Measurements from ENCODE around the gene CACNG3. TPM values are rescaled to one million over a fixed set of nuclear protein-coding genes. Genes with fewer than 3 reads are reported as not detected.

The CACNG3 gene
- total RNA-seq, 1 experiment from 2014 or later: not detected

DNA sequence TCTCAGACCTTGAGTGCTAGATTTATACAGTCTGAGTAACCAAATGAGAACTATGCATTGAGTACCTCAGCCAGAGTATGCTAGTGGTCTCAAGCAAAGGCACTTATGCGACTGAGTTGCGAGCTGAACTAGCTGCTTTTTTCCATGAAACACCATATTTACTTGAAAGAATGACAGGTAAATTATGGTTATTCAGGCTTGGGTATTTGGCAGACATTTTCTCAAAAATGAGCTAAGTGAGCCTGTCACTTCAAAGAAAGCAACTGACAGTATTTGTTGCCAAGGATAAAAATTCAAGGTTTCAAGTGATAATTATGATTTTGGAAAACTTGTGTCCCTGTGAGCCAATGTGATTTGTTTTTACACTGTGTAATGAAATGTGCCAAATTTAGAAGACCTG lies 19.3 kb downstream of the CACNG3 start:
- Histone ChIP-seq H2AFZ (ENCODE audit: low read length) (no peak overlapping the region), H3K9ac (ENCODE audit: low read length) (no peak overlapping the region), H3K4me3 (ENCODE audit: low read length) (no peak overlapping the region), H3K27ac (ENCODE audit: low read length) (no peak overlapping the region), H3K36me3 (ENCODE audit: low read depth, low read length) (no peaks in the 10 kb centered on the region), H3K9me3 (ENCODE audit: low read length) (no peaks in the 10 kb centered on the region), H3K27me3 (ENCODE audit: low read length) (peaks cover 9% of the 10 kb centered on the region; the same call in 1 of the 2 replicates), H3K9me2 (replicated peaks; ENCODE audit: low read length) (no peaks in the 10 kb centered on the region), H3F3A (ENCODE audit: low read length, unreplicated experiment) (no peaks in the 10 kb centered on the region), H3K4me1 (ENCODE audit: insufficient read depth, low read length) (no peaks in the 10 kb centered on the region), H3K4me2 (ENCODE audit: low read length) (no peak overlapping the region), H3K79me2 (ENCODE audit: low read length) (no peaks in the 10 kb centered on the region), H4K20me1 (ENCODE audit: low read length) (no peaks in the 10 kb centered on the region)
- CTCF ChIA-PET: no interaction called here
- DNase-seq (no peak), ATAC-seq (no peak)
- TF ChIP-seq EZH2phosphoT487 (IDR thresholded peaks at IDR 0.05; ENCODE audit: borderline replicate concordance, low read length): no peak
- TF ChIP-seq, protein P1, sequence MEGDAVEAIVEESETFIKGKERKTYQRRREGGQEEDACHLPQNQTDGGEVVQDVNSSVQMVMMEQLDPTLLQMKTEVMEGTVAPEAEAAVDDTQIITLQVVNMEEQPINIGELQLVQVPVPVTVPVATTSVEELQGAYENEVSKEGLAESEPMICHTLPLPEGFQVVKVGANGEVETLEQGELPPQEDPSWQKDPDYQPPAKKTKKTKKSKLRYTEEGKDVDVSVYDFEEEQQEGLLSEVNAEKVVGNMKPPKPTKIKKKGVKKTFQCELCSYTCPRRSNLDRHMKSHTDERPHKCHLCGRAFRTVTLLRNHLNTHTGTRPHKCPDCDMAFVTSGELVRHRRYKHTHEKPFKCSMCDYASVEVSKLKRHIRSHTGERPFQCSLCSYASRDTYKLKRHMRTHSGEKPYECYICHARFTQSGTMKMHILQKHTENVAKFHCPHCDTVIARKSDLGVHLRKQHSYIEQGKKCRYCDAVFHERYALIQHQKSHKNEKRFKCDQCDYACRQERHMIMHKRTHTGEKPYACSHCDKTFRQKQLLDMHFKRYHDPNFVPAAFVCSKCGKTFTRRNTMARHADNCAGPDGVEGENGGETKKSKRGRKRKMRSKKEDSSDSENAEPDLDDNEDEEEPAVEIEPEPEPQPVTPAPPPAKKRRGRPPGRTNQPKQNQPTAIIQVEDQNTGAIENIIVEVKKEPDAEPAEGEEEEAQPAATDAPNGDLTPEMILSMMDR (conservative IDR thresholded peaks at IDR 0.05; ENCODE audit: low read depth, low read length): no peak
- no peak for TF ChIP-seq EZH2 (IDR thresholded peaks at IDR 0.05; ENCODE audit: low read length, unreplicated experiment)
- intact Hi-C loops (cut with micrococcal nuclease): no loop called here
- POLR2A ChIA-PET (ENCODE audit: unreplicated experiment): no interaction called here
- BruUV-seq (replicated peaks): no TSS peak

DNA sequence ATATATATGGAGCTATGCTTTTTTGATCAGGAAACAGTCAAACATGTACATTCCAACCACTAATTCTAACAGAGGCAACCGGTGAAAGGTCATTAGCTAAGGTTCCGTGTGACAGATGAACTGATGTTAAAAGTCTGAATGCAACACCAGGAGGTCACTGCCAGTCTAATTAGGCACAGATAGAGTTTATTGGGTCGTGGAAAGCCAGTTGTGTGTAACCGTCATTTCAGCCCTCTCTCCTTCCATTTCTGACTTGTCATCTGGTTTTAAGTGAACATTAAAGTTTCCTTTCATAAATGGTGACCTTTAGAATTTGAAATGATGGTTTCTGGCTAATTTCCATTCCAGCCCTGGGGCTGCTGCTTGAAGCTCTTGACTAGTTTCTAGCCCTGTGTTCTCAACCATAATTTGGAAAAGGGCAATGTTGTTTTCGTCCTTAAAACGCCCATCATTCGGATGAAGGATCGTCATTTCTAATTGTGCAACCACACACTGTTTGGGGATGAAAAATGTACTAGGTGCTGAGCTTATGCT lies 23.9 kb downstream of the CACNG3 start:
- Histone ChIP-seq H3K9ac (ENCODE audit: low read length) (no peak overlapping the region), H3K4me2 (ENCODE audit: low read length) (no peak overlapping the region), H3K4me1 (ENCODE audit: insufficient read depth, low read length) (no peaks in the 10 kb centered on the region), H3K27me3 (ENCODE audit: low read length) (peaks cover 39% of the 10 kb centered on the region), H3K79me2 (ENCODE audit: low read length) (no peaks in the 10 kb centered on the region), H4K20me1 (ENCODE audit: low read length) (no peaks in the 10 kb centered on the region), H3K9me3 (ENCODE audit: low read length) (no peaks in the 10 kb centered on the region), H3K4me3 (ENCODE audit: low read length) (no peak overlapping the region), H2AFZ (ENCODE audit: low read length) (no peak overlapping the region), H3K36me3 (ENCODE audit: low read depth, low read length) (no peaks in the 10 kb centered on the region), H3F3A (ENCODE audit: low read length, unreplicated experiment) (no peaks in the 10 kb centered on the region), H3K9me2 (replicated peaks; ENCODE audit: low read length) (no peaks in the 10 kb centered on the region), H3K27ac (ENCODE audit: low read length) (no peak overlapping the region)
- TF ChIP-seq EZH2phosphoT487 (IDR thresholded peaks at IDR 0.05; ENCODE audit: borderline replicate concordance, low read length) (no peak), EZH2 (IDR thresholded peaks at IDR 0.05; ENCODE audit: low read length, unreplicated experiment) (no peak)
- TF ChIP-seq, protein P1 (conservative IDR thresholded peaks at IDR 0.05; ENCODE audit: low read depth, low read length): no peak
- DNase-seq: no peak
- BruUV-seq (replicated peaks): no TSS peak
- intact Hi-C loops (cut with micrococcal nuclease): no loop called here
- POLR2A ChIA-PET (ENCODE audit: unreplicated experiment): no interaction called here
- ATAC-seq: no peak
- CTCF ChIA-PET: no interaction called here

DNA sequence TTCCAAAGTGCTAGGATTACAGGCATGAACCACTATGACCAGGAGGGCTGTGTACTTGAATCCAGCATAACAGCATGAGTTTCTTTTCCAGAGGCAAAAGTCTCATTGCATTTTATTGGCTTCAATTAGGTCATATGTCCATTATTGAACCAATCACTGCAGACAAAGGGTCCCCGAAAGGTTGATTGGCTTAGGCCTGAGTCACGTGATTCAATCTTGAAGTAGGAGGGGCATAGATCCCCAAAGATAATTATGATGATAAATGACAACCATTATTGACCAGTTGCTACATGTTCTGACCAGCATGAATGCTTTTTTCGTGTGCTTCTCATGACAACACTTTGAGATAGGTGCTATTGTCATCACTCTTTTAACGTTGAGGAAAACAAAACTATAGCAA lies 25.3 kb downstream of the CACNG3 start:
- no TSS peak for BruUV-seq (replicated peaks)
- Histone ChIP-seq H3K79me2 (ENCODE audit: low read length) (no peaks in the 10 kb centered on the region), H3K9ac (ENCODE audit: low read length) (no peak overlapping the region), H3K9me3 (ENCODE audit: low read length) (no peaks in the 10 kb centered on the region), H3F3A (ENCODE audit: low read length, unreplicated experiment) (no peaks in the 10 kb centered on the region), H3K4me1 (ENCODE audit: insufficient read depth, low read length) (no peaks in the 10 kb centered on the region), H3K4me2 (ENCODE audit: low read length) (no peak overlapping the region), H3K4me3 (ENCODE audit: low read length) (no peak overlapping the region), H3K9me2 (replicated peaks; ENCODE audit: low read length) (no peaks in the 10 kb centered on the region), H3K27me3 (ENCODE audit: low read length) (peaks cover 39% of the 10 kb centered on the region), H4K20me1 (ENCODE audit: low read length) (no peaks in the 10 kb centered on the region), H2AFZ (ENCODE audit: low read length) (no peak overlapping the region), H3K27ac (ENCODE audit: low read length) (no peak overlapping the region), H3K36me3 (ENCODE audit: low read depth, low read length) (no peaks in the 10 kb centered on the region)
- no peak for DNase-seq
- CTCF ChIA-PET: no interaction called here
- ATAC-seq: no peak
- POLR2A ChIA-PET (ENCODE audit: unreplicated experiment): no interaction called here
- TF ChIP-seq, protein P1 (conservative IDR thresholded peaks at IDR 0.05; ENCODE audit: low read depth, low read length): no peak
- TF ChIP-seq EZH2 (IDR thresholded peaks at IDR 0.05; ENCODE audit: low read length, unreplicated experiment) (no peak), EZH2phosphoT487 (IDR thresholded peaks at IDR 0.05; ENCODE audit: borderline replicate concordance, low read length) (no peak)
- intact Hi-C loops (cut with micrococcal nuclease): no loop called here

All from PC-3 (cell line).